Lower leg skin (tissue), 4 donors: ENCODE data around the gene WWOX. TPM values are rescaled to one million over a fixed set of nuclear protein-coding genes. Genes with fewer than 3 reads are reported as not detected.

Source experiments
- DNase-seq, 2 donors: peaks; one replicate each; pipeline ENCODE4 v3.0.0-alpha.2; 2019; ENCODE audit warnings: low spot score in 2 of 2
- H3K4me3 ChIP-seq: fragments of 200-600 bp; sonication (generic); 2 replicates; pipeline ENCODE4 v1.5.1; 2017; ENCODE audit warnings: mild to moderate bottlenecking, low read depth; ENCODE audit not compliant: poor library complexity, severe bottlenecking
- CTCF ChIP-seq, 3 donors: fragments of 450-650 bp; IDR thresholded peaks; one replicate each; pipeline ENCODE4 v1.5.1; 2016; ENCODE audit warnings: antibody characterized with exemption in 3 of 3, mild to moderate bottlenecking in 3 of 3, moderate library complexity in 2 of 3
- POLR2A ChIP-seq, 2 donors: fragments of 450-650 bp; IDR thresholded peaks; one replicate each; pipeline ENCODE4 v1.6.1; 2016 to 2017; ENCODE audit warnings: antibody characterized with exemption in 2 of 2, mild to moderate bottlenecking in 1 of 2, moderate library complexity in 1 of 2
- WGBS, 2 donors: methylation state at CpG; one replicate each; pipeline ENCODE4 v1.1.5; 2018; 5-methylcytosine and 5-hydroxymethylcytosine counted together
- intact Hi-C: fragments of 100-400 bp; cut with DNase I; formaldehyde crosslinking; loops from one replicate; pipeline ENCODE4 v1.15.0; 2023; ENCODE audit warnings: low total_unique reads
- total RNA-seq, 4 donors: library from RNA; depleted of rRNA; stranded (reverse); fragments of >200 nt; gene quantifications; one replicate each; pipeline ENCODE4 v1.1.0, GENCODE V29; 2016

Gene WWOX
- total RNA-seq, 4 donors from 2014 or later = 21.0 to 82.7 (median 36.1) TPM

- 92 to 98% methylated on average over 2 of the region's 2 CpGs for WGBS, 2 donors
- intact Hi-C loops = no loop called here
- no peak for TF ChIP-seq POLR2A (IDR thresholded peaks at IDR 0.05)
- no peak for TF ChIP-seq CTCF (IDR thresholded peaks at IDR 0.05)
- no peak for DNase-seq
- no peak overlapping the region for H3K4me3 ChIP-seq
Observed at GRCh38 chr16:78822509-78822908, 723.1 kb downstream of the WWOX start.

- DNase-seq = no peak
- intact Hi-C loops = no loop called here
- H3K4me3 ChIP-seq = no peak overlapping the region
- WGBS, 2 donors = 72 to 74% methylated on average over 6 of the region's 6 CpGs
- TF ChIP-seq CTCF (IDR thresholded peaks at IDR 0.05) = no peak
Observed at GRCh38 chr16:78823027-78823426, 723.6 kb downstream of the WWOX start.

- H3K4me3 ChIP-seq = no peak overlapping the region
- intact Hi-C loops = no loop called here
- WGBS, 2 donors = 96 to 97% methylated on average over 1 of the region's 1 CpG
- TF ChIP-seq CTCF (IDR thresholded peaks at IDR 0.05) = no peak
- no peak for TF ChIP-seq POLR2A (IDR thresholded peaks at IDR 0.05)
- no peak for DNase-seq
Observed at GRCh38 chr16:78829280-78829679, 729.8 kb downstream of the WWOX start.

- no peak overlapping the region for H3K4me3 ChIP-seq
Observed at GRCh38 chr16:78830599-78830998, 731.1 kb downstream of the WWOX start.

GRCh38 chr16:78832100-78832499 is 732.6 kb downstream of the WWOX start:
- DNase-seq = no peak
- TF ChIP-seq POLR2A (IDR thresholded peaks at IDR 0.05) (no peak), CTCF (IDR thresholded peaks at IDR 0.05) (no peak)
- 91 to 100% methylated on average over 2 of the region's 2 CpGs for WGBS, 2 donors
- intact Hi-C loops = no loop called here
- H3K4me3 ChIP-seq = no peak overlapping the region

More at GRCh38 chr16:78830599-78830998, 731.1 kb downstream of the WWOX start:
- no peak for DNase-seq
- TF ChIP-seq POLR2A (IDR thresholded peaks at IDR 0.05) = no peak
- TF ChIP-seq CTCF (IDR thresholded peaks at IDR 0.05) = no peak
- 89 to 90% methylated on average over 9 of the region's 9 CpGs for WGBS, 2 donors
- intact Hi-C loops = no loop called here

- H3K4me3 ChIP-seq = no peak overlapping the region
- no peak for DNase-seq
- intact Hi-C loops = no loop called here
- 92 to 94% methylated on average over 8 of the region's 8 CpGs for WGBS, 2 donors
- TF ChIP-seq POLR2A (IDR thresholded peaks at IDR 0.05) = no peak
- no peak for TF ChIP-seq CTCF (IDR thresholded peaks at IDR 0.05)
Observed at GRCh38 chr16:78836802-78837491, 737.5 kb downstream of the WWOX start.
